ENCODE results near the gene DCDC2. TPM values are rescaled to one million over a fixed set of nuclear protein-coding genes. Genes with fewer than 3 reads are reported as not detected.
"Not testable (repeated sequence)": the region's sequence is repeated elsewhere in the genome, so short reads cannot be mapped to it uniquely, and the experiment has no call there.

Gene DCDC2
- total RNA-seq, 1 experiment from 2014 or later = 1.8 TPM

DNA sequence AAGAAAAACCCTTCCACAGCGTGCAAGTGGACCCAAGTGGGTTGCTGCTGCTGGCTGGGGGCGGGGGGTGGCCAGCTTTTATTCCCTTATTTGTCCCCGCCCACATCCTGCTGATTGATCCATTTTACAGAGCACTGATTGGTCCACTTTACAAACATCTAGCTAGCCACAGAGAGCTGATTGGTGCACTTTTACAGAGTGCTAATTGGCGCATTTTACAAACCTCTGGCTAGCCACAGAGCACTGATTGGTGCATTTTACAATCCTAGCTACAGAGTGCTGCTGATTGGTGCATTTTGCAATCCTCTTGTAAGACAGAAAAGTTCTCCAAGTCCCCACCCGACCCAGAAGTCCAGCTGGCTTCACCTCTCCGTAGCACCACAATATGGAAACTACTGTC is 99.6 kb downstream of the DCDC2 start:
- POLR2A ChIA-PET; H3K27me3 Mint-ChIP-seq (ENCODE audit: low read depth); H3K27ac Mint-ChIP-seq; ATAC-seq; DNase-seq (ENCODE audit: low spot score); H3K4me3 Mint-ChIP-seq; H3K36me3 Mint-ChIP-seq: not testable (repeated sequence)
- Mint-ChIP-seq H3K9me3 (peaks cover 16% of the 10 kb centered on the region), H3K4me1 (peaks cover 16% of the 10 kb centered on the region)
- CTCF ChIA-PET = interaction anchor here (0.6 to 3.5 kb wide), 15 partner anchors 10 to 327 kb away, joined by 3 to 60 read pairs (median 4); no protein-coding TSS in a partner anchor
- peak; percentile 52; the same call in 1 of the 2 replicates for TF ChIP-seq NFYB (CRISPR knock-in tag; conservative IDR thresholded peaks at IDR 0.05; ENCODE audit: low read depth)

DNA sequence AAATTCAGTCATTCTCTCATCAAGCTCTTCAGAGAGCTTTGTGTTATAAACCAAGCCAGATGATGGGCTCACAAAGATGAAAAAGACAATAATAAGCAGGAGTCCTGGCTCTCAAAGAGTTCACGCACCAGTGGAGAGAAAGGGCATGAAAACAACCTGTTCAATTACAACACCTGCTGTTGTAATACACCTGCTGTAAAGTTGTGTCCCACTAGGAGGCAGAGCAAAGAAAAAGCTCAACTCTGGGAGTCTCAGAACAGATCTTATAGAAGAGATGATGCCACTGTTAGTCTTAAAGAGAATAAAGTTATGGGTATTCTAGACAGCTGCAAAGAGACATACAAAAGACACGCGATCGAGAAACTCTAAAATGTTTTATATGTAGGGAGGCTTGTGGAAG is 100.6 kb downstream of the DCDC2 start:
- DNase-seq (ENCODE audit: low spot score) (no peak), ATAC-seq (peak; percentile 90)
- Mint-ChIP-seq H3K27me3 (ENCODE audit: low read depth) (peaks cover 2% of the 10 kb centered on the region; the same call in 1 of the 2 replicates), H3K9me3 (peaks cover 23% of the 10 kb centered on the region), H3K36me3 (peaks cover 10% of the 10 kb centered on the region), H3K4me1 (peaks cover 18% of the 10 kb centered on the region), H3K27ac (peak overlapping the region; percentile 50; the same call in 1 of the 2 replicates), H3K4me3 (no peak overlapping the region)
- TF ChIP-seq NR3C1 (CRISPR knock-in tag; conservative IDR thresholded peaks at IDR 0.05; ENCODE audit: low read depth) (no peak), SP1 (CRISPR knock-in tag; conservative IDR thresholded peaks at IDR 0.05) (no peak), ZNF219 (CRISPR knock-in tag; IDR thresholded peaks at IDR 0.05; ENCODE audit: borderline replicate concordance) (no peak)
- CTCF ChIA-PET = interaction anchor here (0.6 to 3.5 kb wide), 20 partner anchors 10 to 328 kb away, joined by 3 to 60 read pairs (median 4); partner anchors contain the start of genes DCDC2 and NRSN1
- POLR2A ChIA-PET = no interaction called here

DNA sequence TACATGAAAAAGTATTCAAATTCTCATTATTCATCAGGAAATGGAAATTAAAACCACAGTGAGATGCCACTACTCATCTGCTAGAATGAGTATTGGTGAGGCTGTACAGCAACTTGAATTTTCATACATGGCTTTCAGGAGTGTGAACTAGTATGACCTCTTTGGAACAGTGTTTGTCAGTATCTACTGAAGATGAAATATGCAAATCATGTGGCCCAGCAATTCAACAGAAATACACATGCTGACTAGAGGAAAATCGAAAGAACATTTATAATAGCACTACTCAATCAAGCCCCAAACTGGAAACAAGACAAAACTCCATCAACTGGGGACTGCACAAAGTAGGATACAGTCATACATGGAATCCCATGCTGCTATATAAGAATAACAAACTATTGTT is 102.2 kb downstream of the DCDC2 start:
- no peak overlapping the region for H3K27ac Mint-ChIP-seq
- POLR2A ChIA-PET = no interaction called here
- ATAC-seq = no peak

More for the DNA sequence above, 102.2 kb downstream of the DCDC2 start:
- no peak for DNase-seq (ENCODE audit: low spot score)
- H3K4me1 Mint-ChIP-seq = peaks cover 25% of the 10 kb centered on the region
- CTCF ChIA-PET = no interaction called here
- H3K27me3 Mint-ChIP-seq (ENCODE audit: low read depth) = peaks cover 2% of the 10 kb centered on the region; the same call in 1 of the 2 replicates
- peaks cover 24% of the 10 kb centered on the region for H3K9me3 Mint-ChIP-seq
- H3K36me3 Mint-ChIP-seq = peaks cover 11% of the 10 kb centered on the region
- TF ChIP-seq, protein P1, sequence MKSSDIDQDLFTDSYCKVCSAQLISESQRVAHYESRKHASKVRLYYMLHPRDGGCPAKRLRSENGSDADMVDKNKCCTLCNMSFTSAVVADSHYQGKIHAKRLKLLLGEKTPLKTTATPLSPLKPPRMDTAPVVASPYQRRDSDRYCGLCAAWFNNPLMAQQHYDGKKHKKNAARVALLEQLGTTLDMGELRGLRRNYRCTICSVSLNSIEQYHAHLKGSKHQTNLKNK (CRISPR knock-in tag; IDR thresholded peaks at IDR 0.05) = no peak
- no peak for TF ChIP-seq ZNF219 (CRISPR knock-in tag; IDR thresholded peaks at IDR 0.05; ENCODE audit: borderline replicate concordance)
- TF ChIP-seq SOX15 (CRISPR knock-in tag; IDR thresholded peaks at IDR 0.05) = no peak
- TF ChIP-seq, protein P2, sequence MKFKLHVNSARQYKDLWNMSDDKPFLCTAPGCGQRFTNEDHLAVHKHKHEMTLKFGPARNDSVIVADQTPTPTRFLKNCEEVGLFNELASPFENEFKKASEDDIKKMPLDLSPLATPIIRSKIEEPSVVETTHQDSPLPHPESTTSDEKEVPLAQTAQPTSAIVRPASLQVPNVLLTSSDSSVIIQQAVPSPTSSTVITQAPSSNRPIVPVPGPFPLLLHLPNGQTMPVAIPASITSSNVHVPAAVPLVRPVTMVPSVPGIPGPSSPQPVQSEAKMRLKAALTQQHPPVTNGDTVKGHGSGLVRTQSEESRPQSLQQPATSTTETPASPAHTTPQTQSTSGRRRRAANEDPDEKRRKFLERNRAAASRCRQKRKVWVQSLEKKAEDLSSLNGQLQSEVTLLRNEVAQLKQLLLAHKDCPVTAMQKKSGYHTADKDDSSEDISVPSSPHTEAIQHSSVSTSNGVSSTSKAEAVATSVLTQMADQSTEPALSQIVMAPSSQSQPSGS (CRISPR knock-in tag; IDR thresholded peaks at IDR 0.05; ENCODE audit: borderline replicate concordance, low read depth) = no peak
- no peak for TF ChIP-seq HMGA2 (CRISPR knock-in tag; IDR thresholded peaks at IDR 0.05)
- TF ChIP-seq MYBL2 (CRISPR knock-in tag; IDR thresholded peaks at IDR 0.05) = no peak
- TF ChIP-seq, protein P3, sequence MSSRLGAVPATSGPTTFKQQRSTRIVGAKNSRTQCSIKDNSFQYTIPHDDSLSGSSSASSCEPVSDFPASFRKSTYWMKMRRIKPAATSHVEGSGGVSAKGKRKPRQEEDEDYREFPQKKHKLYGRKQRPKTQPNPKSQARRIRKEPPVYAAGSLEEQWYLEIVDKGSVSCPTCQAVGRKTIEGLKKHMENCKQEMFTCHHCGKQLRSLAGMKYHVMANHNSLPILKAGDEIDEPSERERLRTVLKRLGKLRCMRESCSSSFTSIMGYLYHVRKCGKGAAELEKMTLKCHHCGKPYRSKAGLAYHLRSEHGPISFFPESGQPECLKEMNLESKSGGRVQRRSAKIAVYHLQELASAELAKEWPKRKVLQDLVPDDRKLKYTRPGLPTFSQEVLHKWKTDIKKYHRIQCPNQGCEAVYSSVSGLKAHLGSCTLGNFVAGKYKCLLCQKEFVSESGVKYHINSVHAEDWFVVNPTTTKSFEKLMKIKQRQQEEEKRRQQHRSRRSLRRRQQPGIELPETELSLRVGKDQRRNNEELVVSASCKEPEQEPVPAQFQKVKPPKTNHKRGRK (CRISPR knock-in tag; IDR thresholded peaks at IDR 0.05; ENCODE audit: borderline replicate concordance) = no peak
- TF ChIP-seq PRRX2 (CRISPR knock-in tag; IDR thresholded peaks at IDR 0.05) = no peak
- TF ChIP-seq GRHL2 (CRISPR knock-in tag; IDR thresholded peaks at IDR 0.05; ENCODE audit: insufficient replicate concordance, severe bottlenecking) = no peak
- TF ChIP-seq, protein P4, sequence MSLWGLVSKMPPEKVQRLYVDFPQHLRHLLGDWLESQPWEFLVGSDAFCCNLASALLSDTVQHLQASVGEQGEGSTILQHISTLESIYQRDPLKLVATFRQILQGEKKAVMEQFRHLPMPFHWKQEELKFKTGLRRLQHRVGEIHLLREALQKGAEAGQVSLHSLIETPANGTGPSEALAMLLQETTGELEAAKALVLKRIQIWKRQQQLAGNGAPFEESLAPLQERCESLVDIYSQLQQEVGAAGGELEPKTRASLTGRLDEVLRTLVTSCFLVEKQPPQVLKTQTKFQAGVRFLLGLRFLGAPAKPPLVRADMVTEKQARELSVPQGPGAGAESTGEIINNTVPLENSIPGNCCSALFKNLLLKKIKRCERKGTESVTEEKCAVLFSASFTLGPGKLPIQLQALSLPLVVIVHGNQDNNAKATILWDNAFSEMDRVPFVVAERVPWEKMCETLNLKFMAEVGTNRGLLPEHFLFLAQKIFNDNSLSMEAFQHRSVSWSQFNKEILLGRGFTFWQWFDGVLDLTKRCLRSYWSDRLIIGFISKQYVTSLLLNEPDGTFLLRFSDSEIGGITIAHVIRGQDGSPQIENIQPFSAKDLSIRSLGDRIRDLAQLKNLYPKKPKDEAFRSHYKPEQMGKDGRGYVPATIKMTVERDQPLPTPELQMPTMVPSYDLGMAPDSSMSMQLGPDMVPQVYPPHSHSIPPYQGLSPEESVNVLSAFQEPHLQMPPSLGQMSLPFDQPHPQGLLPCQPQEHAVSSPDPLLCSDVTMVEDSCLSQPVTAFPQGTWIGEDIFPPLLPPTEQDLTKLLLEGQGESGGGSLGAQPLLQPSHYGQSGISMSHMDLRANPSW (CRISPR knock-in tag; conservative IDR thresholded peaks at IDR 0.05; ENCODE audit: low read depth) = no peak
- TF ChIP-seq, protein P5, sequence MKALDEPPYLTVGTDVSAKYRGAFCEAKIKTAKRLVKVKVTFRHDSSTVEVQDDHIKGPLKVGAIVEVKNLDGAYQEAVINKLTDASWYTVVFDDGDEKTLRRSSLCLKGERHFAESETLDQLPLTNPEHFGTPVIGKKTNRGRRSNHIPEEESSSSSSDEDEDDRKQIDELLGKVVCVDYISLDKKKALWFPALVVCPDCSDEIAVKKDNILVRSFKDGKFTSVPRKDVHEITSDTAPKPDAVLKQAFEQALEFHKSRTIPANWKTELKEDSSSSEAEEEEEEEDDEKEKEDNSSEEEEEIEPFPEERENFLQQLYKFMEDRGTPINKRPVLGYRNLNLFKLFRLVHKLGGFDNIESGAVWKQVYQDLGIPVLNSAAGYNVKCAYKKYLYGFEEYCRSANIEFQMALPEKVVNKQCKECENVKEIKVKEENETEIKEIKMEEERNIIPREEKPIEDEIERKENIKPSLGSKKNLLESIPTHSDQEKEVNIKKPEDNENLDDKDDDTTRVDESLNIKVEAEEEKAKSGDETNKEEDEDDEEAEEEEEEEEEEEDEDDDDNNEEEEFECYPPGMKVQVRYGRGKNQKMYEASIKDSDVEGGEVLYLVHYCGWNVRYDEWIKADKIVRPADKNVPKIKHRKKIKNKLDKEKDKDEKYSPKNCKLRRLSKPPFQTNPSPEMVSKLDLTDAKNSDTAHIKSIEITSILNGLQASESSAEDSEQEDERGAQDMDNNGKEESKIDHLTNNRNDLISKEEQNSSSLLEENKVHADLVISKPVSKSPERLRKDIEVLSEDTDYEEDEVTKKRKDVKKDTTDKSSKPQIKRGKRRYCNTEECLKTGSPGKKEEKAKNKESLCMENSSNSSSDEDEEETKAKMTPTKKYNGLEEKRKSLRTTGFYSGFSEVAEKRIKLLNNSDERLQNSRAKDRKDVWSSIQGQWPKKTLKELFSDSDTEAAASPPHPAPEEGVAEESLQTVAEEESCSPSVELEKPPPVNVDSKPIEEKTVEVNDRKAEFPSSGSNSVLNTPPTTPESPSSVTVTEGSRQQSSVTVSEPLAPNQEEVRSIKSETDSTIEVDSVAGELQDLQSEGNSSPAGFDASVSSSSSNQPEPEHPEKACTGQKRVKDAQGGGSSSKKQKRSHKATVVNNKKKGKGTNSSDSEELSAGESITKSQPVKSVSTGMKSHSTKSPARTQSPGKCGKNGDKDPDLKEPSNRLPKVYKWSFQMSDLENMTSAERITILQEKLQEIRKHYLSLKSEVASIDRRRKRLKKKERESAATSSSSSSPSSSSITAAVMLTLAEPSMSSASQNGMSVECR (CRISPR knock-in tag; IDR thresholded peaks at IDR 0.05; ENCODE audit: borderline replicate concordance) = no peak
- H3K4me3 Mint-ChIP-seq = no peak overlapping the region
